Measurements from ENCODE around the gene CCDC148.

DNA sequence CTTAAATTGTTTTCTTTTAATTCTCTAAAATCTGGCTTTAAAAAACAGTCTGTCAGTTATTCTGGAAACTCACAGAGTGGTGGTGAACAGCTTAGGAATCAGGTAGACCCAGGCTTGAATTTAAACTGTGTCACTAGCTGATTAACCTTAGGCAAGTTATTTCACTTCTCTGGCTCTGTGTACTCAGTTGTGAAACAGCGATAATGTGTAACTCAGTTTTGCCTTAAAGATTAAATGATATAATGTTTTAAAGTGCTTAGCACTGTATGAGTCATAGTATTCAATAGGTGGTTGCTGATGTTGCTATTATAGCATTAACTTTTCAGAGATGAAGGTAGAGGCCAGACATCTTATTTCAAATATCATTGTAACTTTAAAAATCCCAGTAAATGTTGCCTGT lies 40.9 kb upstream of the CCDC148 start:
- no peak for TF ChIP-seq EZH2 (IDR thresholded peaks at IDR 0.05; ENCODE audit: insufficient read depth, poor library complexity, severe bottlenecking)
- TF ChIP-seq EZH2phosphoT487 (IDR thresholded peaks at IDR 0.05; ENCODE audit: insufficient read depth, low read depth) = no peak

Data from GM23248 (cell line).